Endodermal cell (in vitro differentiated cells): ENCODE measurements around the gene SORCS1. TPM values are rescaled to one million over a fixed set of nuclear protein-coding genes. Genes with fewer than 3 reads are reported as not detected.

Source experiments
- DNase-seq: peaks from one replicate; pipeline ENCODE4 v3.0.0-alpha.2; 2017
- H3K27ac ChIP-seq: 2 replicates; pipeline ENCODE4 v1.5.1; 2013; ENCODE audit warnings: mild to moderate bottlenecking, low read depth, low read length, moderate library complexity
- H3K27me3 ChIP-seq: 2 replicates; pipeline ENCODE4 v1.6.1; 2013; ENCODE audit warnings: mild to moderate bottlenecking, low read length, moderate library complexity; ENCODE audit not compliant: insufficient read depth, control insufficient read depth, poor library complexity, severe bottlenecking
- H3K36me3 ChIP-seq: 2 replicates; pipeline ENCODE4 v1.7.0; 2013; ENCODE audit warnings: mild to moderate bottlenecking, low read length, moderate library complexity; ENCODE audit not compliant: control insufficient read depth, insufficient read depth
- H3K4me1 ChIP-seq: one replicate; pipeline ENCODE4 v1.7.0; 2013; ENCODE audit warnings: low read length; ENCODE audit not compliant: control insufficient read depth, insufficient read depth
- H3K4me3 ChIP-seq: 2 replicates; pipeline ENCODE4 v1.5.1; 2013; ENCODE audit warnings: mild to moderate bottlenecking, low read length, moderate library complexity
- H3K9ac ChIP-seq: 2 replicates; pipeline ENCODE4 v1.6.1; 2013; ENCODE audit warnings: mild to moderate bottlenecking, low read length, moderate library complexity; ENCODE audit not compliant: poor library complexity, severe bottlenecking; ENCODE audit errors: extremely low read depth
- H3K9me3 ChIP-seq: 2 replicates; pipeline ENCODE4 v1.6.1; 2013; ENCODE audit warnings: mild to moderate bottlenecking, low read length, moderate library complexity; ENCODE audit not compliant: control insufficient read depth
- H3K27ac Mint-ChIP-seq: 2 replicates; pipeline ENCODE4 v1.8.0; 2020; ENCODE audit warnings: mixed read lengths
- H3K27me3 Mint-ChIP-seq: 2 replicates; pipeline ENCODE4 v1.8.0; 2021; ENCODE audit warnings: mild to moderate bottlenecking, mixed read lengths; ENCODE audit not compliant: insufficient read depth
- H3K36me3 Mint-ChIP-seq: 2 replicates; pipeline ENCODE4 v1.8.0; 2020; ENCODE audit warnings: low read depth, mixed read lengths
- H3K4me1 Mint-ChIP-seq: 2 replicates; pipeline ENCODE4 v1.8.0; 2020; ENCODE audit warnings: mixed read lengths
- H3K4me3 Mint-ChIP-seq: 2 replicates; pipeline ENCODE4 v1.8.0; 2020; ENCODE audit warnings: mild to moderate bottlenecking, moderate library complexity, mixed read lengths
- H3K9me3 Mint-ChIP-seq: 2 replicates; pipeline ENCODE4 v1.8.0; 2020; ENCODE audit warnings: mild to moderate bottlenecking, mixed read lengths
- WGBS, 2 experiments: methylation state at CpG; one replicate each; pipeline versions ENCODE4 v1.1.5 to v1.1.7; 2013; ENCODE audit warnings: missing lambda C conversion rate in 2 of 2, mixed read lengths in 1 of 2; ENCODE audit not compliant: insufficient coverage in 1 of 2, insufficient read length in 1 of 2; 5-methylcytosine and 5-hydroxymethylcytosine counted together
- total RNA-seq, 2 donors: library from RNA; stranded (reverse); fragmentation: NEBNext Ultra II Directional in 1 of 2; extraction: Animal tissue kit (Norgen Biotek cat#: 25700) in 1 of 2; gene quantifications; 2 replicates in 1 of 2; 3 replicates in 1 of 2; pipeline ENCODE4 v1.2.1, GENCODE V29; 2021
- TF ChIP-seq, protein P1 (sequence below): fragments of 200-600 bp; sonication (generic); conservative IDR thresholded peaks from 2 replicates; pipeline ENCODE4 v1.5.0; 2021; ENCODE audit warnings: antibody characterized with exemption, mild to moderate bottlenecking

The SORCS1 gene
- total RNA-seq, 2 donors from 2014 or later, result 57.4 to 79.6 TPM

DNA sequence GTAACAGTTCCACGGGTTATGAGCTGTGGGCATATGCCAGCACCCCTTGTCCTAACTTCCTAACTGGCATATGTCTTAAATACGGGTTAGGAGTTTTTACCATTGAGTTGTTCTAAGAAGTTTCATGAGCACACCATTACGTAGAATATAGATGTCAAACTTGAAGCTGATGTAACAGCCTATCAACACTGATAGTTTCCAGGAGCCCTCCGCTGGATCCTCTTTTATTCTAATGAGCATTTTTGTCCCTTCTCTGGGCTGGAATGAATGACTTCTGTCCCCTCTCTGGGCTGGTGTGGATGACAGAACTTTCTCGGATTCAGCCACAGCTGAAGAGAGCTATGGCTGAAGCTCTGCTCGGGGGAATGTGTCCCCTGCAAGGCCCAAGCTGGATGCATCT lies 256.3 kb downstream of the SORCS1 start:
- Mint-ChIP-seq H3K27me3 (no peaks in the 10 kb centered on the region), H3K4me1 (peaks cover 45% of the 10 kb centered on the region), H3K27ac (no peak overlapping the region), H3K9me3 (no peaks in the 10 kb centered on the region), H3K36me3 (peaks cover 5% of the 10 kb centered on the region), H3K4me3 (no peak overlapping the region)
- Histone ChIP-seq H3K27me3 (no peaks in the 10 kb centered on the region), H3K4me1 (peaks cover 2% of the 10 kb centered on the region), H3K4me3 (no peak overlapping the region), H3K9ac (no peak overlapping the region), H3K36me3 (peaks cover 7% of the 10 kb centered on the region), H3K27ac (no peak overlapping the region), H3K9me3 (no peaks in the 10 kb centered on the region)
- TF ChIP-seq, protein P1, sequence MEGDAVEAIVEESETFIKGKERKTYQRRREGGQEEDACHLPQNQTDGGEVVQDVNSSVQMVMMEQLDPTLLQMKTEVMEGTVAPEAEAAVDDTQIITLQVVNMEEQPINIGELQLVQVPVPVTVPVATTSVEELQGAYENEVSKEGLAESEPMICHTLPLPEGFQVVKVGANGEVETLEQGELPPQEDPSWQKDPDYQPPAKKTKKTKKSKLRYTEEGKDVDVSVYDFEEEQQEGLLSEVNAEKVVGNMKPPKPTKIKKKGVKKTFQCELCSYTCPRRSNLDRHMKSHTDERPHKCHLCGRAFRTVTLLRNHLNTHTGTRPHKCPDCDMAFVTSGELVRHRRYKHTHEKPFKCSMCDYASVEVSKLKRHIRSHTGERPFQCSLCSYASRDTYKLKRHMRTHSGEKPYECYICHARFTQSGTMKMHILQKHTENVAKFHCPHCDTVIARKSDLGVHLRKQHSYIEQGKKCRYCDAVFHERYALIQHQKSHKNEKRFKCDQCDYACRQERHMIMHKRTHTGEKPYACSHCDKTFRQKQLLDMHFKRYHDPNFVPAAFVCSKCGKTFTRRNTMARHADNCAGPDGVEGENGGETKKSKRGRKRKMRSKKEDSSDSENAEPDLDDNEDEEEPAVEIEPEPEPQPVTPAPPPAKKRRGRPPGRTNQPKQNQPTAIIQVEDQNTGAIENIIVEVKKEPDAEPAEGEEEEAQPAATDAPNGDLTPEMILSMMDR, result no peak
- no peak for DNase-seq
- WGBS, 2 experiments, result 96% methylated on average over 4 to 6 of the region's 6 CpGs

DNA sequence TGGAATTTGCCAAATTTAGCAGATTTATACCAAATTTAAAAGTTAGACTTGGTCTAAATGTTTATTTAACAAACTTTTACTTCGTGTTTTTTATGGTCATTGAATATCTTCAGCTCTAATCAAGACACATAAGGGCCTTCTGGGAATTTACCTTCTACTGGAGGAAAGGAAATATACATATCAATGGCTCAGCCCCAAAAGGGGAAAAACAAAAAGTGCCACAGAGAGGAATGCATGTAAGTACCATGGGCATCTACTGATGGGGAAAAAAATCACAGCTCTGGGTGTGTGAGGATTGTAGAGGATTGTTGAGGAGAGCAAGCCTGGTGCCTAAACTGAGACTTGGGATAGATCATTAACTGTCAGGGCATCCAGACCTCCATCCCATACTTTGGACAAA lies 260.3 kb downstream of the SORCS1 start:
- no peak for DNase-seq
- Mint-ChIP-seq H3K27ac (no peak overlapping the region), H3K4me1 (peaks cover 14% of the 10 kb centered on the region), H3K27me3 (no peaks in the 10 kb centered on the region), H3K36me3 (peaks cover 5% of the 10 kb centered on the region), H3K9me3 (no peaks in the 10 kb centered on the region), H3K4me3 (no peak overlapping the region)
- H3K27me3 ChIP-seq, result no peaks in the 10 kb centered on the region
- H3K36me3 ChIP-seq, result peaks cover 7% of the 10 kb centered on the region
- H3K4me3 ChIP-seq, result no peak overlapping the region
- H3K9ac ChIP-seq, result no peak overlapping the region
- no peak overlapping the region for H3K27ac ChIP-seq
- TF ChIP-seq, protein P1, result no peak
- H3K4me1 ChIP-seq, result no peaks in the 10 kb centered on the region
- no peaks in the 10 kb centered on the region for H3K9me3 ChIP-seq
- 29% methylated on average over 1 of the region's 1 CpG; no CpG with 5 or more reads in 1 of the 2 experiments for WGBS, 2 experiments

DNA sequence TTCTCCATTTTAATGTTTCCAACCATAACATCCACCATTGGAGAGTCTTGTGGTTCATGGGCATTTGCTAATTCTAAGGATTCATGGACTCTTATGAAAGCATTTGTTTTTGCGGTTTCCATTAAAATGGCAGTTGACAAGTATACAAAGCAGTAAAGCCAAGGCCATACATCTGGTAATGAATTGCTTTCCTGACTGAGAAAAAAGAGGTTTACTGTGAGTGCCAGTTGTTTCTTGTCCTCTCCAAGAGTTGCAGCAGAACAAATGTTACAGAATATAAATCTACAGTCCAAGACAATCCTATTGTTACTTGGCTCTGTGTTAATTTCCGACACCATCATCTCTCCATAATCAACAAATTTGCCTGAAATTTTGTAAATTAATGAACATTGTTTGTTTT lies 261.3 kb downstream of the SORCS1 start:
- H3K27ac ChIP-seq, result no peak overlapping the region
- peaks cover 8% of the 10 kb centered on the region for H3K4me1 ChIP-seq
- TF ChIP-seq, protein P1, result no peak
- no peak for DNase-seq
- no peaks in the 10 kb centered on the region for H3K9me3 Mint-ChIP-seq
- peaks cover 7% of the 10 kb centered on the region for H3K36me3 ChIP-seq
- 88 to 100% methylated on average over 1 of the region's 2 CpGs for WGBS, 2 experiments
- H3K9ac ChIP-seq, result no peak overlapping the region
- peaks cover 15% of the 10 kb centered on the region for H3K4me1 Mint-ChIP-seq
- no peak overlapping the region for H3K27ac Mint-ChIP-seq
- no peaks in the 10 kb centered on the region for H3K9me3 ChIP-seq
- no peaks in the 10 kb centered on the region for H3K27me3 ChIP-seq
- H3K36me3 Mint-ChIP-seq, result peaks cover 5% of the 10 kb centered on the region
- no peak overlapping the region for H3K4me3 Mint-ChIP-seq
- H3K27me3 Mint-ChIP-seq, result no peaks in the 10 kb centered on the region
- H3K4me3 ChIP-seq, result no peak overlapping the region
